ENCODE measurements around the gene MACO1. TPM values are rescaled to one million over a fixed set of nuclear protein-coding genes. Genes with fewer than 3 reads are reported as not detected.

The MACO1 gene
- total and polyA plus RNA-seq, 2 of the 13 experiments (the other 11 are each of a cell fraction or from before 2014, with no cell fraction given), result 9.7 to 17.0 TPM

GRCh38 chr1:25458541-25459298, 28.0 kb downstream of the MACO1 start (continued):
- TF ChIP-seq GMEB2 (CRISPR knock-in tag; IDR thresholded peaks at IDR 0.05; ENCODE audit: low read depth), result no peak
- peak; percentile 77; the same call in 1 of the 2 replicates for TF ChIP-seq TBX3 (IDR thresholded peaks at IDR 0.05; ENCODE audit: borderline replicate concordance)
- TF ChIP-seq KLF6 (CRISPR knock-in tag; IDR thresholded peaks at IDR 0.05), result no peak
- no peak for TF ChIP-seq MYNN (CRISPR knock-in tag; IDR thresholded peaks at IDR 0.05; ENCODE audit: low read depth)
- TF ChIP-seq ZNF224 (CRISPR knock-in tag; IDR thresholded peaks at IDR 0.05), result no peak
- no peak for TF ChIP-seq BORCS8-MEF2B (CRISPR knock-in tag; IDR thresholded peaks at IDR 0.05)
- no peak for TF ChIP-seq ZFX (CRISPR knock-in tag; IDR thresholded peaks at IDR 0.05; ENCODE audit: low read depth)
- no peak for TF ChIP-seq STAT5B (CRISPR knock-in tag; IDR thresholded peaks at IDR 0.05)
- TF ChIP-seq ZFP90 (CRISPR knock-in tag; IDR thresholded peaks at IDR 0.05; ENCODE audit: borderline replicate concordance), result no peak
- TF ChIP-seq FOXA1 (IDR thresholded peaks at IDR 0.05), result no peak
- peak; percentile 41; the same call in 1 of the 2 replicates for TF ChIP-seq FOXA1 (CRISPR knock-in tag; IDR thresholded peaks at IDR 0.05)
- TF ChIP-seq ZNF766 (CRISPR knock-in tag; IDR thresholded peaks at IDR 0.05; ENCODE audit: borderline replicate concordance), result no peak
- TF ChIP-seq POGK (CRISPR knock-in tag; conservative IDR thresholded peaks at IDR 0.05), result no peak
- no peak for TF ChIP-seq KDM3A (CRISPR knock-in tag; IDR thresholded peaks at IDR 0.05; ENCODE audit: low read depth)
- no peak for TF ChIP-seq ZNF563 (CRISPR knock-in tag; IDR thresholded peaks at IDR 0.05)
- no peak for TF ChIP-seq ADNP (CRISPR knock-in tag; IDR thresholded peaks at IDR 0.05)
- TF ChIP-seq TAF15 (IDR thresholded peaks at IDR 0.05; ENCODE audit: low read depth, low read length, poor library complexity, severe bottlenecking), result no peak
- no peak for TF ChIP-seq ZNF143 (CRISPR knock-in tag; IDR thresholded peaks at IDR 0.05)
- TF ChIP-seq ZNF180 (CRISPR knock-in tag; IDR thresholded peaks at IDR 0.05; ENCODE audit: borderline replicate concordance, low read depth), result no peak
- TF ChIP-seq CREB3 (CRISPR knock-in tag; IDR thresholded peaks at IDR 0.05), result no peak
- no peak for TF ChIP-seq PREB (CRISPR knock-in tag; IDR thresholded peaks at IDR 0.05)
- TF ChIP-seq EHMT2 (IDR thresholded peaks at IDR 0.05; ENCODE audit: borderline replicate concordance, low read depth, low read length), result no peak
- TF ChIP-seq MYC (CRISPR knock-in tag; IDR thresholded peaks at IDR 0.05; ENCODE audit: borderline replicate concordance), result no peak
- TF ChIP-seq DPF2 (CRISPR knock-in tag; IDR thresholded peaks at IDR 0.05; ENCODE audit: borderline replicate concordance, low read depth), result peak; percentile 57; the same call in 1 of the 2 replicates
- no peak for TF ChIP-seq ZNF362 (CRISPR knock-in tag; IDR thresholded peaks at IDR 0.05; ENCODE audit: borderline replicate concordance)

Measured in HepG2 (cell line).